CD14-positive monocyte (primary cell): ENCODE results near the gene EEF1AKMT4. TPM values are rescaled to one million over a fixed set of nuclear protein-coding genes. Genes with fewer than 3 reads are reported as not detected.

Source experiments
- DNase-seq, 3 donors: peaks; one replicate each; pipeline ENCODE4 v3.0.0-alpha.2; 2011 to 2022
- H2AFZ ChIP-seq: 2 replicates; pipeline ENCODE4 v1.6.0; 2012; ENCODE audit warnings: mild to moderate bottlenecking, low read depth, low read length, inconsistent platforms; ENCODE audit not compliant: insufficient read depth, poor library complexity, severe bottlenecking
- H3K27ac ChIP-seq, 2 donors: 1 replicate in 1 of 2; 2 replicates in 1 of 2; pipeline ENCODE4 v1.5.1; 2012 to 2013; ENCODE audit warnings: low read length in 2 of 2, control low read depth in 1 of 2, inconsistent platforms in 1 of 2, low read depth in 1 of 2, mild to moderate bottlenecking in 1 of 2
- H3K27me3 ChIP-seq, 2 donors: one replicate each; pipeline versions ENCODE4 v1.6.0 to v1.6.1; 2011 to 2013; ENCODE audit warnings: low read length in 2 of 2; ENCODE audit not compliant: control insufficient read depth in 2 of 2, insufficient read depth in 2 of 2
- H3K36me3 ChIP-seq, 2 donors: replicated peaks in 1 of 2; 1 replicate in 1 of 2; 2 replicates in 1 of 2; pipeline versions ENCODE4 v1.5.1 to v1.6.1; 2012 to 2013; ENCODE audit warnings: low read length in 2 of 2, control low read depth in 1 of 2, inconsistent platforms in 1 of 2, mild to moderate bottlenecking in 1 of 2; ENCODE audit not compliant: insufficient read depth in 2 of 2, control insufficient read depth in 1 of 2
- H3K4me1 ChIP-seq, 2 donors: 1 replicate in 1 of 2; 2 replicates in 1 of 2; pipeline versions ENCODE4 v1.5.1 to v1.6.1; 2012 to 2013; ENCODE audit warnings: low read length in 2 of 2, control low read depth in 1 of 2, inconsistent platforms in 1 of 2, mild to moderate bottlenecking in 1 of 2, moderate library complexity in 1 of 2; ENCODE audit not compliant: insufficient read depth in 2 of 2, control insufficient read depth in 1 of 2
- H3K4me2 ChIP-seq: replicated peaks from 2 replicates; pipeline ENCODE3; 2012; ENCODE audit warnings: low read length, moderate library complexity, mild to moderate bottlenecking; ENCODE audit not compliant: poor library complexity, severe bottlenecking; ENCODE audit errors: extremely low read depth
- H3K4me3 ChIP-seq, 3 experiments: fragments of 200-600 bp in 1 of 3; sonication (generic) in 1 of 3; replicated peaks in 1 of 3; 1 replicate in 2 of 3; 2 replicates in 1 of 3; pipeline ENCODE4 v1.5.1; 2011 to 2013; ENCODE audit warnings: low read length in 3 of 3, mild to moderate bottlenecking in 3 of 3, control low read depth in 2 of 3, low read depth in 2 of 3, inconsistent platforms in 1 of 3, moderate library complexity in 1 of 3
- H3K79me2 ChIP-seq: 2 replicates; pipeline ENCODE4 v1.6.0; 2012; ENCODE audit warnings: mild to moderate bottlenecking, control low read depth, inconsistent platforms, low read length, moderate library complexity; ENCODE audit not compliant: insufficient read depth
- H3K9ac ChIP-seq: 2 replicates; pipeline ENCODE4 v1.6.0; 2017; ENCODE audit warnings: low read length, mild to moderate bottlenecking; ENCODE audit not compliant: insufficient read depth, poor library complexity, severe bottlenecking
- H3K9me3 ChIP-seq, 2 donors: replicated peaks in 1 of 2; 1 replicate in 1 of 2; 2 replicates in 1 of 2; pipeline versions ENCODE4 v1.5.1 to v1.6.1; 2012 to 2013; ENCODE audit warnings: low read length in 2 of 2, control low read depth in 1 of 2; ENCODE audit not compliant: control insufficient read depth in 1 of 2, insufficient read depth in 1 of 2
- H4K20me1 ChIP-seq: 2 replicates; pipeline ENCODE4 v1.6.0; 2012; ENCODE audit warnings: mild to moderate bottlenecking, low read length, control low read depth, moderate library complexity; ENCODE audit not compliant: insufficient read depth
- H3K27ac Mint-ChIP-seq, 7 donors: one replicate each; pipeline ENCODE4 v1.8.0; 2020; ENCODE audit warnings: mild to moderate bottlenecking in 7 of 7, mixed read lengths in 7 of 7, moderate library complexity in 6 of 7, inconsistent platforms in 2 of 7
- H3K27me3 Mint-ChIP-seq, 3 donors: one replicate each; pipeline ENCODE4 v1.8.0; 2021 to 2022; ENCODE audit warnings: low read depth in 3 of 3, mild to moderate bottlenecking in 3 of 3, mixed read lengths in 3 of 3, moderate library complexity in 3 of 3, inconsistent platforms in 1 of 3
- H3K36me3 Mint-ChIP-seq, 2 donors: one replicate each; pipeline ENCODE4 v1.8.0; 2020; ENCODE audit warnings: mixed read lengths in 2 of 2, inconsistent platforms in 1 of 2, mild to moderate bottlenecking in 1 of 2
- H3K4me1 Mint-ChIP-seq: one replicate; pipeline ENCODE4 v1.8.0; 2020; ENCODE audit warnings: mild to moderate bottlenecking, mixed read lengths
- H3K4me3 Mint-ChIP-seq, 2 donors: one replicate each; pipeline ENCODE4 v1.8.0; 2020; ENCODE audit warnings: mild to moderate bottlenecking in 2 of 2, mixed read lengths in 2 of 2, moderate library complexity in 1 of 2
- H3K9me3 Mint-ChIP-seq, 7 donors: one replicate each; pipeline ENCODE4 v1.8.0; 2020 to 2022; ENCODE audit warnings: mixed read lengths in 7 of 7, mild to moderate bottlenecking in 6 of 7, moderate library complexity in 6 of 7, inconsistent platforms in 2 of 7
- CTCF ChIP-seq: fragments of 200-600 bp; IDR thresholded peaks from one replicate; pipeline ENCODE4 v1.8.0; 2022; ENCODE audit warnings: antibody characterized with exemption, mild to moderate bottlenecking
- WGBS: methylation state at CpG from one replicate; pipeline ENCODE4 v1.1.5; 2013; ENCODE audit warnings: missing lambda C conversion rate; ENCODE audit not compliant: insufficient coverage; 5-methylcytosine and 5-hydroxymethylcytosine counted together
- intact Hi-C, 2 donors: fragments of 100-400 bp; cut with micrococcal nuclease; formaldehyde crosslinking; loops; one replicate each; pipeline versions ENCODE4 v1.15.0 to v1.15.1; 2023
- polyA plus RNA-seq, 3 donors: library from polyadenylated mRNA; depleted of rRNA in 1 of 3; unstranded in 2 of 3; stranded (reverse) in 1 of 3; fragments of 300-500 nt in 2 of 3; fragments of >200 nt in 1 of 3; fragmentation: Illumina TruSeq in 2 of 3; gene quantifications; 1 replicate in 2 of 3; 2 replicates in 1 of 3; pipeline ENCODE4 v1.2.3, GENCODE V29; 2012 to 2021

Gene EEF1AKMT4
- polyA plus RNA-seq, 3 donors, result 4.0 to 12.0 (median 7.3) TPM

GRCh38 chr3:184291738-184292445 is 42.4 kb downstream of the EEF1AKMT4 start:
- no peak for TF ChIP-seq CTCF
- no peak overlapping the region for H3K4me3 Mint-ChIP-seq
- H3K4me1 ChIP-seq, result no peaks in the 10 kb centered on the region
- no peak overlapping the region for H3K9ac ChIP-seq
- H3K4me1 Mint-ChIP-seq, result peaks cover 4% of the 10 kb centered on the region
- no peak for DNase-seq
- H3K27me3 Mint-ChIP-seq, result peaks cover 3 to 23% (median 19%) of the 10 kb centered on the region in 3 donors
- no peak overlapping the region for H3K27ac ChIP-seq
- intact Hi-C loops, result no loop called here
- no peaks in the 10 kb centered on the region for H3K79me2 ChIP-seq
- peaks cover 0 to 3% of the 10 kb centered on the region in 2 donors for H3K27me3 ChIP-seq
- peaks cover 0 to 1% (median 0%) of the 10 kb centered on the region in 7 donors for H3K9me3 Mint-ChIP-seq
- H3K9me3 ChIP-seq, result no peaks in the 10 kb centered on the region
- H3K4me3 ChIP-seq, result no peak overlapping the region
- H3K4me2 ChIP-seq, result no peak overlapping the region
- H4K20me1 ChIP-seq, result no peaks in the 10 kb centered on the region
- no peaks in the 10 kb centered on the region for H3K36me3 ChIP-seq
- H3K27ac Mint-ChIP-seq, result peak overlapping the region in 2 of 7 donors; percentile 12 to 66
- WGBS, result 97% methylated on average over 20 of the region's 21 CpGs
- no peaks in the 10 kb centered on the region for H3K36me3 Mint-ChIP-seq
- H2AFZ ChIP-seq, result no peak overlapping the region

- peaks cover 16% of the 10 kb centered on the region for H3K79me2 ChIP-seq
- H3K4me1 Mint-ChIP-seq, result peaks cover 20% of the 10 kb centered on the region
- H3K4me1 ChIP-seq, result peaks cover 16 to 19% of the 10 kb centered on the region in 2 donors
- peaks cover 7% of the 10 kb centered on the region in 2 donors for H3K36me3 Mint-ChIP-seq
- H3K4me2 ChIP-seq, result no peak overlapping the region
- no peak overlapping the region for H3K27ac Mint-ChIP-seq
- H3K27me3 Mint-ChIP-seq, result peaks cover 0 to 6% (median 2%) of the 10 kb centered on the region in 3 donors
- intact Hi-C loops, result loop anchor here (5.0 kb wide), 3 partner anchors 43 to 123 kb away; partner anchors contain the start of genes ALG3 (in 1 of the 2), AP2M1 (in 1 of the 2) and EEF1AKMT4 (in 1 of the 2)
- no CpG with 5 or more reads among the region's 3 CpGs for WGBS
- no peaks in the 10 kb centered on the region for H3K27me3 ChIP-seq
- no peak overlapping the region for H3K4me3 Mint-ChIP-seq
- TF ChIP-seq CTCF, result no peak
- H3K27ac ChIP-seq, result no peak overlapping the region
- H3K4me3 ChIP-seq, result no peak overlapping the region
- H4K20me1 ChIP-seq, result peaks cover 10% of the 10 kb centered on the region
- no peak overlapping the region for H3K9ac ChIP-seq
- H2AFZ ChIP-seq, result no peak overlapping the region
- DNase-seq, result no peak
- no peaks in the 10 kb centered on the region for H3K9me3 ChIP-seq
- peaks cover 0 to 1% (median 0%) of the 10 kb centered on the region in 7 donors for H3K9me3 Mint-ChIP-seq
- H3K36me3 ChIP-seq, result peaks cover 7 to 8% of the 10 kb centered on the region in 2 donors
These were observed 46.3 kb downstream of the EEF1AKMT4 start for GRCh38 chr3:184295771-184296170.
